ENCODE results near the gene MATN4.

DNA sequence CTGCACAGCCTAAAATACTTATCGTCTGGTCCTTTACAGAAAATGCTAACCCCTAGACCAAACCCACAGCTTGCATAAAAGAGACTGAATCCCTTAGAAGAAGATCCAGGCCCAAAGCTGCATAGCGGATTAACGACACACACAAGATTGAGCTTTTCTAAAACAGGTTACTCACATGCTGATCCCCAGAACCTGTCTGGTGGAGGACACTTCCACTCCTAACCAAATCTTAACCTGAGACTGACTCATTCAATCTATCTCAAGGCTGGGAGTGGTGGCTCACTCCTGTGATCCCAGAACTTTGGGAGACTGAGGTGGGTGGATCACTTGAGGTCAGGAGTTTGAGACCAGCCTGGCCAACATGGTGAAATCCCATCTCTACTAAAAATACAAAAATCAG, 50.9 kb downstream of the MATN4 start:
- TF ChIP-seq, protein P1, sequence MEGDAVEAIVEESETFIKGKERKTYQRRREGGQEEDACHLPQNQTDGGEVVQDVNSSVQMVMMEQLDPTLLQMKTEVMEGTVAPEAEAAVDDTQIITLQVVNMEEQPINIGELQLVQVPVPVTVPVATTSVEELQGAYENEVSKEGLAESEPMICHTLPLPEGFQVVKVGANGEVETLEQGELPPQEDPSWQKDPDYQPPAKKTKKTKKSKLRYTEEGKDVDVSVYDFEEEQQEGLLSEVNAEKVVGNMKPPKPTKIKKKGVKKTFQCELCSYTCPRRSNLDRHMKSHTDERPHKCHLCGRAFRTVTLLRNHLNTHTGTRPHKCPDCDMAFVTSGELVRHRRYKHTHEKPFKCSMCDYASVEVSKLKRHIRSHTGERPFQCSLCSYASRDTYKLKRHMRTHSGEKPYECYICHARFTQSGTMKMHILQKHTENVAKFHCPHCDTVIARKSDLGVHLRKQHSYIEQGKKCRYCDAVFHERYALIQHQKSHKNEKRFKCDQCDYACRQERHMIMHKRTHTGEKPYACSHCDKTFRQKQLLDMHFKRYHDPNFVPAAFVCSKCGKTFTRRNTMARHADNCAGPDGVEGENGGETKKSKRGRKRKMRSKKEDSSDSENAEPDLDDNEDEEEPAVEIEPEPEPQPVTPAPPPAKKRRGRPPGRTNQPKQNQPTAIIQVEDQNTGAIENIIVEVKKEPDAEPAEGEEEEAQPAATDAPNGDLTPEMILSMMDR (conservative IDR thresholded peaks at IDR 0.05), result no peak
- no peak for TF ChIP-seq ZFX (IDR thresholded peaks at IDR 0.05)

All from C4-2B (cell line).